GM18909 (cell line): Measurements from ENCODE around the gene DPP8.

Experiments
- ATAC-seq: cut with Tn5 transposase; IDR thresholded peaks from one replicate; pipeline ENCODE4 v1.9.1; 2021; ENCODE audit warnings: mild to moderate bottlenecking; ENCODE audit not compliant: unreplicated experiment, poor library complexity

Gene DPP8

DNA sequence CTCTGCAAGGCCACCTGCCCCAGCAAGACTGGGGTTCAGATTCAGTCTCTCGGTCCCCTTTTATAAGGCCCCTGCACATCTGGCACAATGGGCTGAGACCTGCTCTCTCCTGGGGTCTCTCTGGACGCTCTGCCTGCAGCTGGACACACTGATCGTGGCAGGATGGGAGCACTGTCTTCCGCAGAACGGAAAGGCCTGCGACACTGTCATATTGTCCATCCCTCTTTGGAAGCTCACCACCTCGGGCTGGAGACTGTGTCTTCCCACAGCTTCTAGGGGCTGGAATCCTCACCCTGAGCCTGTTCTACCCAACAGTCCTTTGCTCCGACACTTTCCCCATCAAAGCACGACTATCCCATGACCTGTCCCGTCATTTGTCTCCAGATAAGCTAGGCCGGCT, 83.3 kb downstream of the DPP8 start:
- no peak for ATAC-seq

DNA sequence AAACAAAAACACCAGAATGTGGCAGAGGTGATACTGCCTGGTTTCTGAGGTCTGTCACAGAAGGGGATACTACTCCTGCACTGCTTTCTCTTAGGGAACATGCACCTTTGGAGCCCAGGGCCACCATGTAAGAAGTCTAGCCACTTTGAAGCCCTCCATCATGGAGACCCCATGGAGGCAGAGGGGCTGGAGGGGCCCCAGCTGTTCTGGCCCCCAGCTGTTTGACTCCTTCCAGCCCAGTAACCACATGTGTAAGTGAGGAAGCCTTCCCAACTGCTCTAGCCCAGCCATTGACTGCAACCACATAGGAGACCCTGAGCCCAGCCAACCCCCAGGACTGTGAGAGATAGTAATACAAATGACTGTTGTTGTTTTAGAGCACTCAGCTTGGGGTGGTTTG, 85.8 kb downstream of the DPP8 start:
- no peak for ATAC-seq

DNA sequence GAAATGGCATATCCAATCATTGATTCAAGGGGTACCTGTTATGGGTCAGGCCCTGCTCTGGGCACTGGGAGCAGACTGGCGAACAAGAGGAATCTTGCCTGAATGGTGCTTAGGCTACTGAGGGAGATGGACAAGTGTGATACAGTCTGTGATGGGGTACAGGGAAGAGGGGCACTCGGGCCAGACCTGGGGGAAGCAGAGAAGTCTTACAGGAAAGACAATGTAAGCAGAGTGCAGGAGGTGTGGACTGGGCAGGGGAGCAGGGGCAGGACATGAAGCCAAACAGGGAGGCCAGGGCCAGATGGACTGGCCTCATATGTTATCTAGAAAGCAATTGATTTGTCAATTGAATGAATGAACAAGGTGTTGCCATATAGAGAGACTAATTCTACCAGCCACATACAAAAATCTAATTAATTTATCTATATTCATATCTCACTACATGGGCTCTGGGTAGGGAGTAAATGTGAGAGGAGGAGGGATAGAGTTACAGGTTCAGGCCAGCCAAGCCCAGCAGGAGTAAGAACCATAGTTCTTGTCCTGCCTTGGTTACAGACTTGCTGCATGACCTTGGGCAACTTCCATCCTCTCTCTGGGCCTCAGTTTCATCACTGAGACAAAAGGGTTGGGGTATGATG, 91.2 kb downstream of the DPP8 start:
- no peak for ATAC-seq

DNA sequence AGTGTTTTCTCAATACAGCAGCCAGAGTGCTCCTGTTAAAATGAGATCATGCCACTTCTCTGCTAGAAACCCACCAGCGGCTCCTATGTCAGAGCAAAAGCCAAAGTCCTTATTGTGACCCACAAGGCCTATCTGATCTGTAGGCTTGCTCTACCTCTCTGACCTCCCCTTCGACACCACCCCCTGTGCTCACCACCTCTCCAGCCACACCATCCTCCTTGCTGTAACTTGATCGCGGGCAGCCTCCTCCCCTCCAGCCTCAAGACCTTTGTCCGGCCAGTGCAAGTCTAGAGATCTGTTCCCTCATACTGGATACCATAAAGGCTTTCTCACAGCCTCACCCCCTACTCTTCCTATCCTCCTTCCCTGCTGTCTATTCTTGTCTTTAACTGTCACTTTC, 92.8 kb downstream of the DPP8 start:
- no peak for ATAC-seq

DNA sequence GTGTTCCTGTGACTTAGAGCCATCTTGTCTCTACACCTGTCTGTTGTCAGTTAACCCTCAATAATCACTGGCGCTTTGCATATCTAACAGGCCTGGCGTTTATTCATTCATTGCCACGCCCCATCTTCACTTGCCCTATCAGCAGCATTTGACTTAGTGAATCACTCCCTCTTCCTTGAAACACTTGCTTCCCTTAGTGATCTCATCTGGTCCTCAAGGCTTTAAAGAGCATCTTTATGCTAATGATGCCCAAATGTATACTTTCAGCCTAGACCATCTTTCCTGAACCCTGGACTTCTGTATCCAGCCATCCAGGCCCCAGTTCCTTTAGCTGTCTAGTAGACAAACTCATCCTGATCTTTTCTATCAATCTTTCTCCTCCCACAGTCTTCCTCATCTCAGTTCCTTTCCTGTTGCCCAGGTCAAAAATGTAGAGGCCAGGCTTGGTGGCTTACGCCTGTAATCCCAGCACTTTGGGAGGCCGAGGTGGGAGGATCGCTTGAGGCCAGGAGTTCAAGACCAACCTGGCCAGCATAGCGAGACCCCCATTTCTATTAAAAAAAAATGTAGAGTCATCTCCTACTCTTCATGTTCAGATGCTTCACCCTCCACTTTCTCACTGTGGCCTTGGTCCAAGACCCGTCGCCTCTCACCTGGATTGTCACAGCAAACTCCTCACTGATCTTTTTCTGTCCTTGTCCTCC, 93.4 kb downstream of the DPP8 start:
- no peak for ATAC-seq

DNA sequence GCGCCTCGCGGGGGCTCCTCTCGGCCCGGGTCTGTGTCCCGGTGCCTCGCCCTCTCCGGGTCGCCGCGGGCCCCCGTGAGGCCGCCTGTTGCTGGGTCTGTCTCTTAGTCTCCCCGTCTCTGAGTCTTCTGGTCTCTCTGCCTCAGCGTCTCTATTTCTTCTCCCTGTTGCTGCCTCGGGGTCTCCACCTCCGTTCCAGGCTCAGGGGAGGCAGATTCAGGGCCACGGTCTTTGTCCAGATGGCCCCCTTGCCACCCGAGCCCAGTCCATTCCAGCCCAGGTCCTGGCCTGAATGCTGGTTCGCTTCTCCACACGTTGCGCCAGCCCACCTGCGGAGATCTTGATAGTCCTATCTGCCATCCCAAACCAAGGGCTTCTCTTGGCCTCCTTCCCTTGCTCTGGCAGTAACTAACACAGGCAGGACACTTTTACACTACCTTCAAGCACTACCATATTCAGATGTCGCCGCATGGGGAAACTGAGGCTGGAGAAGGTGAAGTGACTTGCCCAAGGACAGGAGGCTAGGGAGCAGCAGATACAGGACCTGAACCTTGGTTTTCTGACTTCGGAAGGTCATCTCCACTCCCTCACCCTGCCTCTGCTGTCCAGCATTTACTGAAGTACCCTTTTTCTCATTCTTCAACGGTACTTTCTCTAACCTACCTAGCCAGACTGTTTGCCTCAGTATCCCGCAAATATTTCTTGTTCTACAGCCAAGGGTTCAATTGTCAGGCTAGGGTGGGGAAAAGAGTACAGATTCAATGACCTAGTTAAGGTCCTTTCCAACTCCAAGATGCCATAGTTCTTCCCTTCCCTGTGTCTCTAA, 94.1 kb downstream of the DPP8 start:
- no peak for ATAC-seq

DNA sequence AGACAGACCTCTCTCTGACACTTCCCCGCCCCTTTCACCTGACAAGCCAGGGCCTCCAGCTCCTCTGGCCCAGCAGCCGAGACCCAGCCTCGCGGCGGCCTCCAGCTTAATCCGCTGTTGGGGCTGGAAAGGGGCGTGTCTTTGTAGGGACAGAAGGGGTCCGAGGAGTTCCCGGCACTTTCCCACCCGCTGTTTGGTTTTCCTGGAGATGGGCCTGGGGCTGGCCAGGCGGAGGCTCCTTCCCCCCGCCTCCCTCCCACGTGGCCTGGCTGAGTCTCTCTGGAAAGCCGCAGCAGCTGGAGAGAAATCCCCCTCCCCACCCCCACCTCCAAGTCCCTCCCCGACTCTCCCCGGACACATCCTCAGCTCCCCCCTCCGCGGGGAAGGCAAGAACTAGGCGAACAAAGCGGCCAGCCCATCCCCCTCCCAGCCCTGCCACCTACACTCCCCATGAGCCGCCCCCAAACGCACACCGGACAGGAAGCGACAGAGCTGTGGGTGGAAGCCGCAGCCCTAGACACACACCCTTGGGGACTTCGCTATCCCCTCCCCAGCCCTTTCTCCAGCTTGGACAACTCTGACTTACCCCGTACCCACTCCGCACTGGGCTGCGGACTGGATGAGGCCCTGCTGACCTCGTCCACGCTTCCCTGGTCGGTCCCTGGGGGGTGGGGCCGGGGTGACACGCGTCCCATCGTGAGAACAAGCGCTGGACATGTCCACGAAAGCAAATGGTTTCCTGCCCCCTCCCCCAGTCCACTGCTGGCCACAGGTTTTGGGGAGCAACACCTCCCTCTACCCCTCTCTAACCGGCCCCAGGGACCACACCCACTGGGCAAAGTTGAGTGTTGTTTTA, 95.9 kb downstream of the DPP8 start:
- no peak for ATAC-seq

DNA sequence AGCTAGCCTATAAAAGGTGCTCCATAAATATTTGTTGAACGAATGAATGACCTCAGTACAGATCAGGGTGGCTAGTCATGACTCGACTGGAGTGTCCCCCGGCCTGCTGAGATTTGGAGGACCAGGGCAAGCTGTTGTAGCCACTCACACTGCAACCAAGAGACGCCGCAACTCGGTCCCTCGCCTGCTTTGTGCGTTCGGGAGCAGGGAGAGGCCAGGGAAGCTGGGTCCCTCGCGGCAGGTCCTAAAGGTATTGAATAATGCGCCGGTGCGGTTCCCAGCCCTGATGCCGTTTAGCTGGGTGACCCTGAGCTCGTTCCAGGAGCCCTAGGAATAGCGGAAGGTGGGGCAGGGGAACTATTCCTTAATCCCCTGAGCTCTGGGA, 96.5 kb downstream of the DPP8 start:
- ATAC-seq: no peak

DNA sequence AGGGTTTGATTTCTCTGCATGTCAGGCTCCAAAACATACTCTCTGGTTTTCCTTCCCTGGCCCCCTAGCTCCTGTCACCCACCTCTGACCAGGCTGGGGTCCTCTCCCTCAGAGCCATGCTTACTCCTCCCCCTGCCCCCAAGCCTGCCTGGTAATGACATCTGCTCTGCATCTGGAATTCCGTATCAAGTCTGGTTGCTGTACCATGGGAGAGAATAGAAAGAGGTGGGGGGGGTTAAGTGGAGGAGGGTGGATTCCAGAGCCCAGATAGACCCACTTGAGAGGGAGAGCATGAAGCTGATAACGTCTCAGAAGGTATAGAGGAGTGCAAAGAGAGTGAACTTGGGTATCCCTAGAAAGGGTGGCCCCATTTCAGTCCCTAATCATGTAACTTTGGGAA, 98.9 kb downstream of the DPP8 start:
- no peak for ATAC-seq

DNA sequence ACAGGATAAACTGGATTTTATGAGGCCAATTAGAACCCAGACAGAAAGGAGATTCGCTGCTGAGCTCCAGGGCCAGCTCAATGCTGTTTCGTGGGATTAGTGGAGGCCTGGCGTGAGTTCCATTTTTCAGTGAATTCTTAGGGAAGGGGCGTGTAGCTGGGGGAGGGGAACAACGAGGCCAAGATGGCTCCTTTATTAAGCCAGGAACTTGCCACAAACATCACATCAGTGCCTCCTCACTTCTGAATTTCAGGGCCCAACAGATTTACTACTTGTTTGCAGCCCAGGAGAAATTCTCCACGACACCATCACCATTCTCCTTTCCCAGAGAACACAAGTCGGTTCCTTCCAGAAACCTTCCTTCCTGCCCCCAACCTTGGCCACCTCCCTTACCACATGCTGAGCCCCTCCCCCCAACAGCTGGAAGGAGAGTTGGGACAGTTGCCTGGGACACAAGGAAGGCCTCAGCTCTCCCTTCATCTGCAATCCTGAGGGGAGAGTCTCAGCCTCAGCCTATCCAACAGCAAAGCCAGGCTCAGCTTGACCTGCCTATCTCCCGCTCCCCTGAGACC, 100.6 kb downstream of the DPP8 start:
- no peak for ATAC-seq

DNA sequence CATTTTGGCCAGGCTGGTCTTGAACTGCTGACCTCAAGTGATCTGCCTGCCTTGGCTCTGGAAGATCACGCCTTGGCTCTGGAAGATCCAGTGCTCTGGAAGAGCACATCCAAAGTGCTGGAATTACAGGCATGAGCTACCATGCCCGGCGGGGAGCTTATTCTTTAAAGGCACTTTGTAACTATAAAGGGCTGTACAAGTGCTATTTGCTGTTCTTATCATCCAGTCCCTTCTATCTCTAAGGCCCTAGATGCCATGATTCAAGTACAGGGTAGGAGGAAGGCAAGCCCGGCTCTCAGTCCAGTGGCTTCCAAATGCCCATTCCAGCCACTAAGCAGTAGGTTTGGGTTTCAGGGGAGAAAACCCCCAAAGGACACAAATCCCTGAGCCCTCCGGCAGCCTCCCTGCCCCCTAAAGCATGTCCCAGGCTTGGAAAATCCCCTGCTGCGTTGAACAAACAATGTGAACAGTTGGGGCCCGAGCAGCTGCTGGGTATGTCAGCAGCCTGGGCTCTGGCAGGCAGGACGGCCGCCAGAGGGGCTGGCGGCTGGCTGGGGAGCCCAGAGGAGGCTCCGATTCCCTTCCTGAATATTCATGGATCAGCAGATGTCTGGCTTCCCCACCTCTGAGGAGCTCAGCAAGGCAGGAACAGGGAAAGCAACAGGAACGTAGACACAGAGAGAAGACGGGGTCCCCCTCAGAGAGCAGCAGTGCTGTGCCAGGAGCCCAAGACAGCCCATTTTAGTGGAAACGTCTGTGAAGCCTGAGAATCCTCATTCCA, 102.5 kb downstream of the DPP8 start:
- no peak for ATAC-seq

DNA sequence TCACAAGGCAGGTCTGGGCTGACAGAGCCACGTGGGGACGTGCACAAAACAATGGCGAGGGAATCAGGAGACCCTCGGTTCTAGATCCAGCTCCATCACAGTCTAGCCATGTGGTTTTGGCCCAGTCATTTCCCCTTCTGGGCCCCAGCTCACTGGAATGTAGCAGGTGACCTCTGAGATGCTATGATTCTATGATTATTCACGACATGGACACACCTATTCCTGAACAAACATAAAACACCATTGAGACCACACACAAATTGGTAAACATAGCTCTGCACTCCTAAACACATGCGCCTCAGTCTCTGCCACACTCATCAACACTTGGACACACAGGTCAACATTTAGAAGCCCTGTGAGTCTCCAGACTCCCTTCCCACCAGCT, 103.7 kb downstream of the DPP8 start:
- ATAC-seq: no peak

DNA sequence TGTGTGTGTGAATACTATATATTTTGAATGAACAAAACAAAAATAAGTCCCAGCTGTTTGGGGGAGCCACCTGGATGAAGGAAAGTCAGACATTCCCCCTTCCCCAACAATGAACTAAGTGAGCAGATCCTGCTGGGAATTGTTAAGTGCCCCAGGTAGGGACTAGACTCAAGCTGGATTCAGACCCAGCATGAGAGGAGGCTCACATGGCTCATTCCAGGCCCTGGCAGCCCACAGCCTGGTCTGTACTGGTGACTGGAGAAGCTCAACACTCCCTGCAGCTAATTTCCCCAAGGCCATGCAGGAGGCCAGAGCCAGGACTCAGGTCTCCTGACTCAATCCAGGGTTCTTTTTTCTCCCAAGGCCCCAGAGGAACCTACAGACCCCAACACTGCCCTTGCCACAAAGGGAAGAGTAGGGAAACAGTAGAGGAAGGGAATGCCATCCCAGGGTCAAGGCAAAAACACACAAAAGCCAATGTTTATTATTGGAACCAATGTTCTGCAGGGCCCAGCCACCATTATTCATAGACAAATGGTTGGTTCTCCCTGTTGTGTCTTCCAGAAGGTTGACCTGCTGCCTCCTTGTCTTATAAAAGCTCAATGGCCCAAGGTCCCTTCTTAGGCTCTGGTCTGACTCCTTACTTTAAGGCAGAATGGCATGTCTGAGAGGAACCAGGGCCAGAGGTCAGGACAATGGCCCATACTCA, 104.3 kb downstream of the DPP8 start:
- no peak for ATAC-seq

DNA sequence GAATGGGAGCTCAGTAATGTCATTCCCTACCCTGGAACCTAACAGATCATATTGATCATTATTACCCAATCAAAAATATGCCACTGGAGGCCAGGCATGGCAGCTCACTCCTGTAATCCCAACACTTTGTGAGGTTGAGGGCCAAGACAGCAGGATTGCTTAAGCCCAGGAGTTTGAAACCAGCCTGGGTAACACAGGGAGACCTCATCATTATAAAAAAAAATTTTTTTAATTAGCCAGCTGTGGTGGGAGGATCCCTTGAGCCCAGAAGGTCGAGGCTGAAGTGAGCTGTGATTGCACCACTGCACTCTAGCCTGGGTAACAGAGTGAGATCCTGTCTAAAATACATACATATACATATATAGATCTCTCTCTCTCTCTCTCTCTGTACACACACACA, 104.9 kb downstream of the DPP8 start:
- ATAC-seq: no peak

DNA sequence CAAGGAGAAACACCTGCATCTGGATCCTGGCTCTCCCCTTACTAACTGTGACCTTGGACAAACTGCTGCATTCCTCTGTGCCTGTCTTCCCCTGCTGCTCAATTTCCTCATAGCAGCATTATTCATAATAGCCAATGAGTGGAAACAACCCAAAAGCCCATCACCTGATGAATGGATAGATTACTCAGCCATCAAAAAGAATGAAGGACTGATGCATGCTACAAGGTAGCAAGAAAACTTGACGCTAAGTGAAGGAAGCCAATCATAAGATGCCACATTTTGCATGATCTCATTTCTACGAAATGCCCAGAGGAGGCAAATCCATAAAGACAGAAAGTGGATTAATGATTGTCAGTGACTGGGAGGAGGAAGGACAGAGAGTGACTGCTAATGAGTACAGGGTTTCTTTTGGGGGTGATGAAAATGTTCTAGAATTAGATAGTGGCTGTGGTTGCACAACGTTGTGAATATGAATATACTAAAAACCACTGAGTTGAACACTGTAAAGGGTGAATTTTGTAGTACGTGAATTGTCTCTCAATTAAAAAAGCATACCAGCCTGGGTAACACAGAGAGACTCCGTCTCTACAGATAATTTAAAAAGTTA, 105.9 kb downstream of the DPP8 start:
- no peak for ATAC-seq

DNA sequence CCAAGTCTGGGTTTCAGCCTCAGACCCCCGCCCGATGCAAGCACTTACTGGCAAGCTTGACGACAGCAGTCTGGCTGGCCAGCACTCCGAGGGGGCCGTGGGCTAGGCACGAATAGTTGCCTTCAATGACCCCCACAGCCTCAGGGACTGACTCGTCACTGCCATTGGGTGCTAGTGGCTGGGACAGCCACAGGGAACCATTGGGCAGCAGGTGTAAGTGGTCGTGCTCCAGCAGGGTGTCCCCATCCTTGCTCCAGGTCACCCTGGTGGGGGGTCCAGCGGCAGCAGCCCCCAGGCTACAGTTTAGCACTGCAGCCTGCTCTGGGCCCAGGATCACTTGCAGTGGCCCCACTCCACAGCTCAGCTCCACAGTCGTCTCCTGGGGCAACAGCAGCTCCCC, 106.5 kb downstream of the DPP8 start:
- ATAC-seq: no peak

DNA sequence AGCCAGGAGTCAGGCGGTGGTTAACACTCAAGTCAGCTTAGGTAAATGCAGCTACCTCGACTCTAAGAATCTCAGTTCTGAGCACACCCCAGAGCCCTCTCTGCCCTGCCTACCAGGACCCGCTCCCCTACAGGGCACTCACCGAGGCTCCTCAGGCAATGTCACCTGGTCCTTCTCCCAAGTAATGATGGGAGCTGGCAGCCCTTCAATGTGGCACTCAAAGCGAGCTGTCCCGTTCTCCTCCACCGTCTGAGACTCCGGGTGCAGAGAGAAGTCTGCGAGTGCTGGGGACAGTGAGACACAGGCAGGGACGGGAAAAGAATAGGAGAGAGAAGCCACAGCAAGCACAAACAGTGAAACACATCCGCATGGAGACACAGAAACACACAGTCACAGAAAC, 107.5 kb downstream of the DPP8 start:
- ATAC-seq: no peak

DNA sequence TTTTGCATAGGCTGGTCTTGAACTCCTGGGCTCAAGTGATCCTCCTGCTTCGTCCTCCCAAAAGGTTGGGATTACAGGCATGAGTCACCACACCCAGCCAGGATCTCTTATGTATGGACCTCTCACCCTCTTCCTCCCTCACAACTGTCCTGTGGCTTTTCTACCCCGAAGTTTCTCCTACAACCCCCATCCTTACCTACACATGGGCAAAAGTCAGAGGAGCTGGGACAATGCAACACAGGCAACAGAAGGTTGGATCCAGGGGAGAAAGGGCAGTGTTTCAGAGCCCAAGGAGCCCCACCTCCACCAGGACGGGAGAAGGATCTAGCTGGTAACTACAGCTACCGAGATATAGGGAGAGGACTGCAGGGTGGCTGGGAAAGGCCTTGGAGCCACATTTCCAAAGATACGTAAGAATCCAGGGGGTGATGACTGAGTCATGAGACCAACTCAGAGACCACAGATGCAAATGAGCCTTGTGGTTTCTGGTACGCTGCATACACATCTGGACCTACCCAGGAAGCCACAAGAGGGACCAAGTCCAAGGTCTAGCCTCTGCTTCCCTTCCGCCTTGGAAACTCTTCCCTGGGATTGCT, 108.4 kb downstream of the DPP8 start:
- ATAC-seq: peak; percentile 69
